HEK293 (cell line): ENCODE results near the gene ANO3.

Experiments used
- CTCF ChIA-PET: fragments of 350-600 bp; formaldehyde crosslinking; extraction: SDS; loops from one replicate; lab custom pipeline; 2021; ENCODE audit warnings: antibody characterized with exemption; lab: Yijun Ruan, JAX
- POLR2A ChIA-PET: fragments of 300-600 bp; formaldehyde crosslinking; extraction: SDS; loops from one replicate; lab custom pipeline; 2020; ENCODE audit warnings: antibody characterized with exemption, inconsistent platforms; lab: Yijun Ruan, JAX
- H3K27ac ChIP-seq: fragments of 200-500 bp; sonication (Bioruptor generic); 2 replicates; pipeline ENCODE4 v1.5.1; 2014; ENCODE audit warnings: low read depth, low read length, control low read depth, inconsistent platforms; ENCODE audit errors: extremely low read depth
- H3K36me3 ChIP-seq, 2 experiments: fragments of 200-500 bp in 1 of 2; sonication (Bioruptor generic) in 1 of 2; 1 replicate in 1 of 2; 2 replicates in 1 of 2; pipeline ENCODE4 v1.5.1; 2014 to 2017; ENCODE audit warnings: inconsistent platforms in 2 of 2, low read length in 2 of 2; ENCODE audit not compliant: control insufficient read depth in 2 of 2, insufficient read depth in 1 of 2
- H3K4me1 ChIP-seq: fragments of 200-500 bp; sonication (Bioruptor generic); 2 replicates; pipeline ENCODE4 v1.5.1; 2014; ENCODE audit warnings: mild to moderate bottlenecking, low read length, inconsistent platforms; ENCODE audit not compliant: control insufficient read depth, insufficient read depth
- H3K4me3 ChIP-seq: 2 replicates; pipeline ENCODE4 v1.5.1; 2011; ENCODE audit warnings: low read depth, mild to moderate bottlenecking, control low read depth, low read length, moderate library complexity
- H3K9me3 ChIP-seq: fragments of 200-500 bp; sonication (Bioruptor generic); 2 replicates; pipeline ENCODE4 v1.5.1; 2014; ENCODE audit warnings: low read depth, low read length, inconsistent platforms; ENCODE audit not compliant: control insufficient read depth, insufficient read depth
- GLI2 ChIP-seq: fragments of 450-650 bp; formaldehyde crosslinking; IDR thresholded peaks from 2 replicates; pipeline ENCODE4; 2017; ENCODE audit warnings: missing biosample characterization, missing genetic modification characterization, low read depth, borderline replicate concordance
- KLF10 ChIP-seq: fragments of 450-650 bp; IDR thresholded peaks from 2 replicates; pipeline ENCODE4 v1.5.1; 2018; ENCODE audit warnings: missing biosample characterization, mild to moderate bottlenecking, missing genetic modification characterization
- MEIS1 ChIP-seq: sonication (generic); formaldehyde crosslinking; IDR thresholded peaks from 2 replicates; pipeline ENCODE4 v1.8.1; 2022; ENCODE audit warnings: missing genetic modification reagents, mild to moderate bottlenecking, borderline replicate concordance
- PRDM1 ChIP-seq: fragments of 450-650 bp; formaldehyde crosslinking; IDR thresholded peaks from 2 replicates; pipeline ENCODE4; 2016; ENCODE audit warnings: missing biosample characterization, missing genetic modification characterization
- SCRT2 ChIP-seq: fragments of 450-650 bp; formaldehyde crosslinking; IDR thresholded peaks from 2 replicates; pipeline ENCODE4 v1.5.1; 2016; ENCODE audit warnings: missing biosample characterization, missing genetic modification characterization
- SP3 ChIP-seq: fragments of 450-650 bp; formaldehyde crosslinking; IDR thresholded peaks from 2 replicates; pipeline ENCODE4 v1.5.1; 2016; ENCODE audit warnings: missing biosample characterization, missing genetic modification characterization
- YY1 ChIP-seq: fragments of 450-650 bp; formaldehyde crosslinking; IDR thresholded peaks from 2 replicates; pipeline ENCODE4 v1.5.1; 2018; ENCODE audit warnings: missing biosample characterization, missing genetic modification characterization
- YY2 ChIP-seq: fragments of 450-650 bp; formaldehyde crosslinking; IDR thresholded peaks from 2 replicates; pipeline ENCODE4 v1.5.1; 2016; ENCODE audit warnings: missing biosample characterization, missing genetic modification characterization
- ZBTB17 ChIP-seq: fragments of 450-650 bp; formaldehyde crosslinking; IDR thresholded peaks from 2 replicates; pipeline ENCODE4 v1.5.1; 2016; ENCODE audit warnings: missing biosample characterization, missing genetic modification characterization
- ZEB2 ChIP-seq: fragments of 450-650 bp; formaldehyde crosslinking; IDR thresholded peaks from 2 replicates; pipeline ENCODE4 v1.5.1; 2016; ENCODE audit warnings: missing biosample characterization, missing genetic modification characterization
- ZIC2 ChIP-seq: fragments of 450-650 bp; formaldehyde crosslinking; IDR thresholded peaks from 2 replicates; pipeline ENCODE4 v1.5.1; 2016; ENCODE audit warnings: missing biosample characterization, missing genetic modification characterization
- ZNF133 ChIP-seq: fragments of 450-650 bp; formaldehyde crosslinking; IDR thresholded peaks from 2 replicates; pipeline ENCODE4 v1.5.1; 2016; ENCODE audit warnings: missing biosample characterization, missing genetic modification characterization
- ZNF169 ChIP-seq: fragments of 450-650 bp; formaldehyde crosslinking; IDR thresholded peaks from 2 replicates; pipeline ENCODE4 v1.5.1; 2016; ENCODE audit warnings: missing biosample characterization, missing genetic modification characterization
- ZNF211 ChIP-seq: fragments of 450-650 bp; formaldehyde crosslinking; IDR thresholded peaks from 2 replicates; pipeline ENCODE4 v1.5.1; 2016; ENCODE audit warnings: low read depth, missing biosample characterization, missing genetic modification characterization
- ZNF274 ChIP-seq, 2 experiments: fragments of 200-500 bp in 1 of 2; fragments of 450-650 bp in 1 of 2; sonication (Bioruptor generic) in 1 of 2; formaldehyde crosslinking in 1 of 2; IDR thresholded peaks; 2 replicates each; pipeline versions ENCODE4 v1.5.1 to v1.6.1; 2014 to 2016; ENCODE audit warnings: borderline replicate concordance in 1 of 2, inconsistent platforms in 1 of 2, low read length in 1 of 2, missing biosample characterization in 1 of 2, missing genetic modification characterization in 1 of 2
- ZNF302 ChIP-seq: fragments of 450-650 bp; formaldehyde crosslinking; IDR thresholded peaks from 2 replicates; pipeline ENCODE4 v1.5.1; 2016; ENCODE audit warnings: missing biosample characterization, missing genetic modification characterization, low read depth
- ZNF324 ChIP-seq: fragments of 450-650 bp; formaldehyde crosslinking; IDR thresholded peaks from 2 replicates; pipeline ENCODE4 v1.5.1; 2016; ENCODE audit warnings: missing biosample characterization, missing genetic modification characterization
- ZNF529 ChIP-seq: fragments of 450-650 bp; formaldehyde crosslinking; IDR thresholded peaks from 2 replicates; pipeline ENCODE4 v1.5.1; 2017; ENCODE audit warnings: missing genetic modification characterization, missing biosample characterization; ENCODE audit not compliant: insufficient replicate concordance
- ZNF626 ChIP-seq: fragments of 450-650 bp; sonication (Bioruptor Pico); formaldehyde crosslinking; IDR thresholded peaks from 2 replicates; pipeline ENCODE4 v1.5.1; 2018; ENCODE audit warnings: missing biosample characterization, missing genetic modification characterization, inconsistent platforms
- ZNF776 ChIP-seq: fragments of 450-650 bp; formaldehyde crosslinking; IDR thresholded peaks from 2 replicates; pipeline ENCODE4 v1.5.0; 2017; ENCODE audit warnings: missing biosample characterization, missing genetic modification characterization, borderline replicate concordance
- ZNF777 ChIP-seq: fragments of 450-650 bp; formaldehyde crosslinking; IDR thresholded peaks from 2 replicates; pipeline ENCODE4 v1.5.1; 2017; ENCODE audit warnings: missing biosample characterization, missing genetic modification characterization, borderline replicate concordance
- ZSCAN23 ChIP-seq: fragments of 450-650 bp; formaldehyde crosslinking; IDR thresholded peaks from 2 replicates; pipeline ENCODE4 v1.5.1; 2016; ENCODE audit warnings: missing biosample characterization, missing genetic modification characterization
- TF ChIP-seq, protein P1 (sequence below): fragments of 450-650 bp; formaldehyde crosslinking; IDR thresholded peaks from 2 replicates; pipeline ENCODE4; 2016; ENCODE audit warnings: missing biosample characterization, missing genetic modification characterization
- TF ChIP-seq, protein P2 (sequence below): fragments of 450-650 bp; IDR thresholded peaks from 2 replicates; pipeline ENCODE4 v1.5.1; 2018; ENCODE audit warnings: missing biosample characterization, missing genetic modification characterization
- TF ChIP-seq, protein P3 (sequence below): fragments of 450-650 bp; formaldehyde crosslinking; IDR thresholded peaks from 2 replicates; pipeline ENCODE4 v1.5.1; 2016; ENCODE audit warnings: missing biosample characterization, missing genetic modification characterization
- TF ChIP-seq, protein P4 (sequence below): fragments of 450-650 bp; formaldehyde crosslinking; IDR thresholded peaks from 2 replicates; pipeline ENCODE4 v1.5.1; 2016; ENCODE audit warnings: missing biosample characterization, missing genetic modification characterization

ANO3 gene

DNA sequence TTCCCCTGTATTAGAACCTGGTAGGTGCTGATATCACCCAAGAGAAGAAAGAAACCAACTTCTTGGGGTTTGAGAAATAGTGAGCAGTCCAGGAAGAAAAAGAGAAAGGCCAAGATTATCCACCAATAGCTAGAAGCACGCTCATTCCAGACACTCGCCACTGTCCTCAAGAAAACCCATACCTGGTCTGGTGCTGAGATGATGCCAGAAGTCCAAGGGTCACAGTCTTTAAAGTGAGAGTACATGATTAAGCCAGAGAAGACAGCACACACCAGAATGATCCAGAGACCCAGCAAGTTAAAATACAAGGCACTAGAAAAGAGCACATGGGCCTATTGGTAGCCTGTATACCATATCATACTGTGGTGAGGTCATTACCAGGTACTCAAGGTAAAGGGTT lies 366.3 kb downstream of the ANO3 start:
- H3K4me3 ChIP-seq, result no peak overlapping the region
- POLR2A ChIA-PET, result no interaction called here
- TF ChIP-seq, protein P1, sequence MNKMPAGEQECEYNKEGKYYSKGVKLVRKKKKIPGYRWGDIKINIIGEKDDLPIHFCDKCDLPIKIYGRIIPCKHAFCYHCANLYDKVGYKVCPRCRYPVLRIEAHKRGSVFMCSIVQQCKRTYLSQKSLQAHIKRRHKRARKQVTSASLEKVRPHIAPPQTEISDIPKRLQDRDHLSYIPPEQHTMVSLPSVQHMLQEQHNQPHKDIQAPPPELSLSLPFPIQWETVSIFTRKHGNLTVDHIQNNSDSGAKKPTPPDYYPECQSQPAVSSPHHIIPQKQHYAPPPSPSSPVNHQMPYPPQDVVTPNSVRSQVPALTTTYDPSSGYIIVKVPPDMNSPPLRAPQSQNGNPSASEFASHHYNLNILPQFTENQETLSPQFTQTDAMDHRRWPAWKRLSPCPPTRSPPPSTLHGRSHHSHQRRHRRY (tag by site-specific recombination), result no peak
- TF ChIP-seq ZNF274 (IDR thresholded peaks at IDR 0.05; ENCODE audit: low read length) (no peak), ZNF274 (tag by site-specific recombination; IDR thresholded peaks at IDR 0.05; ENCODE audit: borderline replicate concordance) (no peak), ZNF626 (tag by site-specific recombination) (no peak), ZNF777 (no peak), ZNF324 (tag by site-specific recombination) (no peak), ZNF211 (tag by site-specific recombination) (no peak)
- TF ChIP-seq, protein P2, sequence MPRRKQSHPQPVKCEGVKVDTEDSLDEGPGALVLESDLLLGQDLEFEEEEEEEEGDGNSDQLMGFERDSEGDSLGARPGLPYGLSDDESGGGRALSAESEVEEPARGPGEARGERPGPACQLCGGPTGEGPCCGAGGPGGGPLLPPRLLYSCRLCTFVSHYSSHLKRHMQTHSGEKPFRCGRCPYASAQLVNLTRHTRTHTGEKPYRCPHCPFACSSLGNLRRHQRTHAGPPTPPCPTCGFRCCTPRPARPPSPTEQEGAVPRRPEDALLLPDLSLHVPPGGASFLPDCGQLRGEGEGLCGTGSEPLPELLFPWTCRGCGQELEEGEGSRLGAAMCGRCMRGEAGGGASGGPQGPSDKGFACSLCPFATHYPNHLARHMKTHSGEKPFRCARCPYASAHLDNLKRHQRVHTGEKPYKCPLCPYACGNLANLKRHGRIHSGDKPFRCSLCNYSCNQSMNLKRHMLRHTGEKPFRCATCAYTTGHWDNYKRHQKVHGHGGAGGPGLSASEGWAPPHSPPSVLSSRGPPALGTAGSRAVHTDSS (tag by site-specific recombination), result no peak
- TF ChIP-seq, all 188 proteins: peak for 0
- CTCF ChIA-PET, result interaction anchor here (0.5 kb wide), 1 partner anchor 47 kb away, joined by 3 read pairs; no protein-coding TSS in a partner anchor
- no peaks in the 10 kb centered on the region for H3K9me3 ChIP-seq
- H3K36me3 ChIP-seq, result no peaks in the 10 kb centered on the region
- no peaks in the 10 kb centered on the region for H3K4me1 ChIP-seq
- H3K27ac ChIP-seq, result no peak overlapping the region

DNA sequence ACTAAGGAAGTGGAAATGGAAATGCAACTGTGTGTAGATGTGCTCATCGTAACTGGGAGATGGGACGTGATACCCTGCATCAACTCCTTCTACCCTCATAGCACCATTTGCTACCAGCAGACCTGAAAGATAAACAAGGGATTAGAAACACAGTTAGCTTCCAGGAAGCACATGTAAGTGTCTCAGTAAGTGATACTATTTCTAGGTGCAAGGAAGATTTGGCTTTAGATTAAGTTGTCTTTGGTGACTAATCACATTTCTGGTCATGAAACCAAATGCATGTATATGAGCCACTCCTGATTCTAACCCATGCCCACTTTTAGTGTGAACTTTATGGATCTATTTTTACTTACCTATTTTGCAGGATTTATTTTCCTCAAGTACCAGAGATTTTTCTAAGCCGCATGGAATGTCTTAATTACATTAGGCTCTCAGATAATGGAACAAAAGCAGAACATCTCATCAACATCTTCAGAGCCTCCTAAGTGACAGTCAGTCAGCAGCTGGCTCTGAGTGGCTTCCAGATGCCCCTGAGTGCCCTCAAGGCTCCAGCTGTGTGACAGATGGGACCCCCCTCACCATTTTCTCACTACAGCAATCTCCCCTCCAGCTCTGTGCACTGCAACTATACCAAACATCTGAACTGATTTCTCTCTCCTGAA lies 368.8 kb downstream of the ANO3 start:
- H3K9me3 ChIP-seq, result no peaks in the 10 kb centered on the region
- POLR2A ChIA-PET, result no interaction called here
- no peaks in the 10 kb centered on the region for H3K4me1 ChIP-seq
- H3K4me3 ChIP-seq, result no peak overlapping the region
- CTCF ChIA-PET, result no interaction called here
- H3K36me3 ChIP-seq, result no peaks in the 10 kb centered on the region
- TF ChIP-seq YY2 (tag by site-specific recombination) (no peak), KLF10 (no peak), ZBTB17 (tag by site-specific recombination) (no peak), PRDM1 (no peak), YY1 (tag by site-specific recombination) (no peak), ZNF133 (tag by site-specific recombination) (no peak), MEIS1 (CRISPR knock-in tag) (no peak), GLI2 (no peak), SCRT2 (no peak)
- TF ChIP-seq, protein P3, sequence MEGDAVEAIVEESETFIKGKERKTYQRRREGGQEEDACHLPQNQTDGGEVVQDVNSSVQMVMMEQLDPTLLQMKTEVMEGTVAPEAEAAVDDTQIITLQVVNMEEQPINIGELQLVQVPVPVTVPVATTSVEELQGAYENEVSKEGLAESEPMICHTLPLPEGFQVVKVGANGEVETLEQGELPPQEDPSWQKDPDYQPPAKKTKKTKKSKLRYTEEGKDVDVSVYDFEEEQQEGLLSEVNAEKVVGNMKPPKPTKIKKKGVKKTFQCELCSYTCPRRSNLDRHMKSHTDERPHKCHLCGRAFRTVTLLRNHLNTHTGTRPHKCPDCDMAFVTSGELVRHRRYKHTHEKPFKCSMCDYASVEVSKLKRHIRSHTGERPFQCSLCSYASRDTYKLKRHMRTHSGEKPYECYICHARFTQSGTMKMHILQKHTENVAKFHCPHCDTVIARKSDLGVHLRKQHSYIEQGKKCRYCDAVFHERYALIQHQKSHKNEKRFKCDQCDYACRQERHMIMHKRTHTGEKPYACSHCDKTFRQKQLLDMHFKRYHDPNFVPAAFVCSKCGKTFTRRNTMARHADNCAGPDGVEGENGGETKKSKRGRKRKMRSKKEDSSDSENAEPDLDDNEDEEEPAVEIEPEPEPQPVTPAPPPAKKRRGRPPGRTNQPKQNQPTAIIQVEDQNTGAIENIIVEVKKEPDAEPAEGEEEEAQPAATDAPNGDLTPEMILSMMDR (tag by site-specific recombination), result no peak
- H3K27ac ChIP-seq, result no peak overlapping the region

DNA sequence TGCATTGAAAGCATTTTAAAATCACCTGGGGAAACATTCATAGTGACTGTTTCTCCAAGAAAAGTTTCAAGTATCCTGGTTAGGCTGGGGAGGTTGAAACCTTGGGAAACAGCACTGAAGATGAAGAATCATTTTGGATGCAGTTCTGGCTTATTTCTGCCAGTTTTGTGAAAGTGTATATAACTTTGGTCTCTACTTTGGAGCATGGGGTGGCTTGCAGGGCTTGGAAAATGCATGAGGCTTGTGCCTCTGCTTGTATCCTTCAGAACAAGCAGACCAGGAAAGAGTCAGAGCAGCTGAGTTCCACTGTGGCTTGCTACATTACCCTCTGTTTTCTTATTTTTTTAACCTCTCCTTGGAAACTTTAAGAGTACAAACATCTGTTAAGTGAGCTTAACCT lies 370.5 kb downstream of the ANO3 start:
- no peaks in the 10 kb centered on the region for H3K9me3 ChIP-seq
- no peaks in the 10 kb centered on the region for H3K36me3 ChIP-seq
- H3K4me3 ChIP-seq, result no peak overlapping the region
- no peaks in the 10 kb centered on the region for H3K4me1 ChIP-seq
- no peak overlapping the region for H3K27ac ChIP-seq
- ChIA-PET POLR2A (no interaction called here), CTCF (no interaction called here)
- TF ChIP-seq ZSCAN23 (tag by site-specific recombination) (no peak), SP3 (no peak), ZIC2 (tag by site-specific recombination) (no peak), ZEB2 (tag by site-specific recombination) (no peak), ZNF529 (tag by site-specific recombination) (no peak), ZNF302 (tag by site-specific recombination) (no peak), ZNF169 (tag by site-specific recombination) (no peak), ZNF776 (tag by site-specific recombination) (no peak)
- TF ChIP-seq, protein P4, sequence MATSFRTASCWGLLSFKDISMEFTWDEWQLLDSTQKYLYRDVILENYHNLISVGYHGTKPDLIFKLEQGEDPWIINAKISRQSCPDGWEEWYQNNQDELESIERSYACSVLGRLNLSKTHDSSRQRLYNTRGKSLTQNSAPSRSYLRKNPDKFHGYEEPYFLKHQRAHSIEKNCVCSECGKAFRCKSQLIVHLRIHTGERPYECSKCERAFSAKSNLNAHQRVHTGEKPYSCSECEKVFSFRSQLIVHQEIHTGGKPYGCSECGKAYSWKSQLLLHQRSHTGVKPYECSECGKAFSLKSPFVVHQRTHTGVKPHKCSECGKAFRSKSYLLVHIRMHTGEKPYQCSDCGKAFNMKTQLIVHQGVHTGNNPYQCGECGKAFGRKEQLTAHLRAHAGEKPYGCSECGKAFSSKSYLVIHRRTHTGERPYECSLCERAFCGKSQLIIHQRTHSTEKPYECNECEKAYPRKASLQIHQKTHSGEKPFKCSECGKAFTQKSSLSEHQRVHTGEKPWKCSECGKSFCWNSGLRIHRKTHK (tag by site-specific recombination), result no peak
- TF ChIP-seq, protein P2 (tag by site-specific recombination), result no peak
